Hepatocyte (in vitro differentiated cells): Measurements from ENCODE around the gene PXN. TPM values are rescaled to one million over a fixed set of nuclear protein-coding genes. Genes with fewer than 3 reads are reported as not detected.
"Not testable (repeated sequence)": the region's sequence is repeated elsewhere in the genome, so short reads cannot be mapped to it uniquely, and the experiment has no call there.

Source experiments
- DNase-seq: peaks from one replicate; pipeline ENCODE4 v3.0.0-alpha.2; 2016; ENCODE audit warnings: low spot score
- H2AFZ ChIP-seq: fragments of 200-600 bp; sonication (generic); 2 replicates; pipeline ENCODE4 v1.6.0; 2016; ENCODE audit warnings: antibody characterized with exemption, mild to moderate bottlenecking
- H3K27ac ChIP-seq: fragments of 200-600 bp; sonication (generic); 2 replicates; pipeline ENCODE4 v1.5.1; 2016; ENCODE audit warnings: mild to moderate bottlenecking
- H3K27me3 ChIP-seq: fragments of 200-600 bp; sonication (generic); 2 replicates; pipeline ENCODE4 v1.6.1; 2016
- H3K36me3 ChIP-seq: fragments of 200-600 bp; sonication (generic); replicated peaks from 2 replicates; pipeline ENCODE4 v1.5.1; 2016; ENCODE audit warnings: low read depth; ENCODE audit not compliant: insufficient read depth
- H3K4me1 ChIP-seq: fragments of 200-600 bp; sonication (generic); 2 replicates; pipeline ENCODE4 v1.5.1; 2016; ENCODE audit warnings: mild to moderate bottlenecking, moderate library complexity; ENCODE audit not compliant: insufficient read depth
- H3K4me2 ChIP-seq: fragments of 200-600 bp; sonication (generic); 2 replicates; pipeline ENCODE4 v1.6.0; 2016
- H3K4me3 ChIP-seq: fragments of 200-600 bp; sonication (generic); 2 replicates; pipeline ENCODE4 v1.5.1; 2016; ENCODE audit warnings: mild to moderate bottlenecking
- H3K79me2 ChIP-seq: fragments of 200-600 bp; sonication (generic); 2 replicates; pipeline ENCODE4 v1.6.0; 2017; ENCODE audit warnings: mild to moderate bottlenecking
- H3K9me2 ChIP-seq: fragments of 200-600 bp; sonication (generic); replicated peaks from 2 replicates; pipeline ENCODE4 v1.6.0; 2017; ENCODE audit warnings: mild to moderate bottlenecking; ENCODE audit not compliant: insufficient read depth
- H3K9me3 ChIP-seq: fragments of 200-600 bp; sonication (generic); 2 replicates; pipeline ENCODE4 v1.5.1; 2016; ENCODE audit warnings: low read depth, mild to moderate bottlenecking
- H4K20me1 ChIP-seq: fragments of 200-600 bp; sonication (generic); 2 replicates; pipeline ENCODE4 v1.6.0; 2016; ENCODE audit warnings: mild to moderate bottlenecking; ENCODE audit not compliant: insufficient read depth, poor library complexity, severe bottlenecking
- EZH2 ChIP-seq: fragments of 200-600 bp; sonication (generic); IDR thresholded peaks from 2 replicates; pipeline ENCODE4 v1.6.1; 2016; ENCODE audit warnings: antibody characterized with exemption, mild to moderate bottlenecking, borderline replicate concordance
- EZH2phosphoT487 ChIP-seq: fragments of 200-600 bp; sonication (generic); IDR thresholded peaks from one replicate; pipeline ENCODE4 v1.6.1; 2018; ENCODE audit warnings: antibody characterized with exemption, mild to moderate bottlenecking, low read depth, moderate library complexity; ENCODE audit not compliant: unreplicated experiment, severe bottlenecking
- WGBS: methylation state at CpG from one replicate; pipeline ENCODE4 v1.1.6; 2016; ENCODE audit warnings: low lambda C conversion rate; ENCODE audit errors: missing lambda C conversion rate; 5-methylcytosine and 5-hydroxymethylcytosine counted together
- polyA plus RNA-seq: library from polyadenylated mRNA; unstranded; fragments of >200 nt; fragmentation: Nextera tagmentation; extraction: Ambion mirVana; gene quantifications from 2 replicates; pipeline ENCODE4 v1.2.1, GENCODE V29; 2016
- total RNA-seq: library from RNA; depleted of rRNA; stranded (reverse); fragments of >200 nt; gene quantifications from 2 replicates; pipeline ENCODE4 v1.2.3, GENCODE V29; 2014
- TF ChIP-seq, protein P1 (sequence below): fragments of 200-600 bp; sonication (generic); IDR thresholded peaks from 2 replicates; pipeline ENCODE4 v1.5.1; 2016; ENCODE audit warnings: antibody characterized with exemption, mild to moderate bottlenecking; ENCODE audit not compliant: poor library complexity

Gene PXN
- total and polyA plus RNA-seq, 2 experiments from 2014 or later = 26.7 to 61.7 TPM

DNA sequence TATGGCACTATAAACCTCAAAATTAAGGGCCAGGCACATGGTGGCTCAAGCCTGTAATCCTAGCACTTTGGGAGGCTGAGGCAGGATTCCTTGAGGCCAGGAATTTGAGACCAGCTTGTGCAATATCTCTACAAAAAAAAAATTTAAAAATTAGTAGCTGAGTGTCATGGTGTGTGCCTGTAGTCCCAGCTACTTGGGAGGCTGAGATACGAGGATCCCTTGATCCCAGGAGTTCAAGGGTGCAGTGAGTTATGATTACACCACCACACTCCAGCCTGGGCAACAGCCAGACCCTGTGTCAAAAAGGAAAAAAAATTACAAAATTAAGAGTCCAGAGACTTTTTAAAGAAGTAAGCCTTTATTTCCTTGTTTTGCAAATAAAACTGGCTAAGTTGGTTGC lies 69.2 kb downstream of the PXN start:
- TF ChIP-seq EZH2 (no peak), EZH2phosphoT487 (no peak)
- TF ChIP-seq, protein P1, sequence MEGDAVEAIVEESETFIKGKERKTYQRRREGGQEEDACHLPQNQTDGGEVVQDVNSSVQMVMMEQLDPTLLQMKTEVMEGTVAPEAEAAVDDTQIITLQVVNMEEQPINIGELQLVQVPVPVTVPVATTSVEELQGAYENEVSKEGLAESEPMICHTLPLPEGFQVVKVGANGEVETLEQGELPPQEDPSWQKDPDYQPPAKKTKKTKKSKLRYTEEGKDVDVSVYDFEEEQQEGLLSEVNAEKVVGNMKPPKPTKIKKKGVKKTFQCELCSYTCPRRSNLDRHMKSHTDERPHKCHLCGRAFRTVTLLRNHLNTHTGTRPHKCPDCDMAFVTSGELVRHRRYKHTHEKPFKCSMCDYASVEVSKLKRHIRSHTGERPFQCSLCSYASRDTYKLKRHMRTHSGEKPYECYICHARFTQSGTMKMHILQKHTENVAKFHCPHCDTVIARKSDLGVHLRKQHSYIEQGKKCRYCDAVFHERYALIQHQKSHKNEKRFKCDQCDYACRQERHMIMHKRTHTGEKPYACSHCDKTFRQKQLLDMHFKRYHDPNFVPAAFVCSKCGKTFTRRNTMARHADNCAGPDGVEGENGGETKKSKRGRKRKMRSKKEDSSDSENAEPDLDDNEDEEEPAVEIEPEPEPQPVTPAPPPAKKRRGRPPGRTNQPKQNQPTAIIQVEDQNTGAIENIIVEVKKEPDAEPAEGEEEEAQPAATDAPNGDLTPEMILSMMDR = no peak
- no peaks in the 10 kb centered on the region for H3K9me3 ChIP-seq
- H3K4me3 ChIP-seq = no peak overlapping the region
- peaks cover 72% of the 10 kb centered on the region for H3K79me2 ChIP-seq
- peaks cover 41% of the 10 kb centered on the region for H4K20me1 ChIP-seq
- H3K9me2 ChIP-seq = no peaks in the 10 kb centered on the region
- H3K36me3 ChIP-seq = peaks cover 2% of the 10 kb centered on the region
- H3K4me1 ChIP-seq = peaks cover 32% of the 10 kb centered on the region
- 82% methylated on average over 1 of the region's 1 CpG for WGBS
- no peaks in the 10 kb centered on the region for H3K27me3 ChIP-seq
- no peak for DNase-seq
- H2AFZ ChIP-seq = no peak overlapping the region
- H3K4me2 ChIP-seq = peak overlapping the region; percentile 79
- peak overlapping the region; percentile 94 for H3K27ac ChIP-seq

DNA sequence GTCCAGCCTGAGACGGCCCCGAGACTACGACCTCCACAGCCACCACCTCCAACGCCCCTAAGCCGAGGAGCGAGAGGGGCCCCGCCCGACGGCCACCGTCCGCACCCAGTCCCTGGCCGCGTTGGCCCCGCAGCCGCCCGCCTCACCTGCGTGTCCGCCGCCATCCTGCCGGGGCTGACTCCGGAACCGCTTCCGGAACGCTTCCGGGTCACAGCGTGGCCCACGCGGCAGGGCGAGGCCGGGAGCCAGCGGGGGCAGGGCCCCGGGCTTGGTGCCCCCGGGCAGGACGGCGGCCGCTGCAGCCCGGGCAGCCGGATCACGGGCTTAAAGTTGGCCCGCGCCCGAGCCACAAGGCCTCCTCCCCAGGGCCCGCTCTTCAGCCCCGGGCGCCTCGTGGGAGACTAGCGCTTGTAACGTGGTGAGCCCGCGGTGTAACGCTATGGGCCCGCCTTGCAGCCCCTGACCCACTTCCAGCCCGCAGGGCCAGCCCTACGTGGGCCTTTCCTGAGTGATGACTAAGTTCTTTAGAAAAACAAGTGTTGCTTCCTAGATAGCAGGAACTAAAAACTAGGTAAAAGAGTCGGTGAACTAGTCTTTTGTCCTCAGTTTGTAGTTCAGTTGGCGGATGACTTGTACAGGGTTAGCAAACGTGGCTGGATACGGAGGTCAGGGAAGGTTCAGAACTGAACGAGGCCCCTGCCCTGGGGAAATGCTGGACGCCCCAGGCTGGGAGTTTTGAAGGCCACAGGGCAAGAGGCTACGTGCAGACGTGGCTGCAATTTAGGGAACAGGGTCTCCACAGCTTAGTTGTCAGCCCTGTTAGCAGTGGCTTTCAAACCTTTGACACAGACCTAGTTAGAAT lies 70.8 kb downstream of the PXN start, which contains the start of gene GCN1:
TSS of gene GCN1 (minus strand) at position 182 of the 862 bp plus-strand sequence. CDS start at position 164, 18 bp downstream.
- WGBS = 3% methylated on average over 58 of the region's 62 CpGs
- Histone ChIP-seq H3K4me2 (peak within 1 kb of the TSS; percentile 79), H4K20me1 (peaks cover 36% of the 10 kb centered on the region), H3K79me2 (peaks cover 77% of the 10 kb centered on the region), H3K9me3 (no peaks in the 10 kb centered on the region), H2AFZ (peak within 1 kb of the TSS; percentile 27), H3K27me3 (no peaks in the 10 kb centered on the region), H3K4me1 (peaks cover 28% of the 10 kb centered on the region), H3K27ac (peak within 1 kb of the TSS; percentile 94), H3K9me2 (no peaks in the 10 kb centered on the region), H3K36me3 (peaks cover 2% of the 10 kb centered on the region), H3K4me3 (peak within 1 kb of the TSS; percentile 56)
- TF ChIP-seq, protein P1 = no peak
- TF ChIP-seq EZH2 (no peak), EZH2phosphoT487 (no peak)
- DNase-seq = peak; percentile 90

GRCh38 chr12:120194226-120194533 lies 71.3 kb downstream of the PXN start:
- Histone ChIP-seq H3K9me3 (no peaks in the 10 kb centered on the region), H3K36me3 (no peaks in the 10 kb centered on the region), H3K27ac (peak overlapping the region; percentile 94), H3K4me3 (peak overlapping the region; percentile 56), H3K79me2 (peaks cover 75% of the 10 kb centered on the region), H3K4me1 (peaks cover 22% of the 10 kb centered on the region), H3K27me3 (no peaks in the 10 kb centered on the region), H3K4me2 (peak overlapping the region; percentile 79), H4K20me1 (peaks cover 32% of the 10 kb centered on the region), H2AFZ (peak overlapping the region; percentile 27), H3K9me2 (no peaks in the 10 kb centered on the region)
- WGBS = under 1% methylated on average over 18 of the region's 18 CpGs
- DNase-seq = no peak
- no peak for TF ChIP-seq EZH2phosphoT487
- TF ChIP-seq, protein P1 = no peak
- no peak for TF ChIP-seq EZH2

DNA sequence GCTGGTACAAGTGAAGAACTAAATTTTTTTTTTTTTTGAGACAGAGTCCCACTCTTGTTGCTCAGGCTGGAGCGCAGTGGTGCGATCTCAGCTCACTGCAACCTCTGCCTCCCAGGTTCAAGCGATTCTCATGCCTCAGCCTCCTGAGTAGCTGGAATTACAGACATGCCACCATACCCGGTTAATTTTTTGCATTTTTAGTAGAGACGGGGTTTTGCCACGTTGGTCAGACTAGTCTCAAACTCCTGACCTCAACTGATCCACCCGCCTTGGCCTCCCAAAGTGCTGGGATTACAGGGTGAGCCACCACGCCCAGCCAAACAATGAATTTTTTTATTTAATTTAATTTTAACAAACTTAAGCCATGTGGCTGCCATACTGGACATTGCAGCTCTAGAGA lies 72.2 kb downstream of the PXN start:
- 84% methylated on average over 8 of the region's 8 CpGs for WGBS
- Histone ChIP-seq H4K20me1 (peaks cover 23% of the 10 kb centered on the region), H3K79me2 (peaks cover 72% of the 10 kb centered on the region), H3K4me1 (peaks cover 20% of the 10 kb centered on the region), H3K4me2 (peak overlapping the region; percentile 79), H3K4me3 (peak overlapping the region; percentile 56)
- H3K36me3 ChIP-seq, H2AFZ ChIP-seq, H3K27me3 ChIP-seq, DNase-seq, H3K27ac ChIP-seq, H3K9me2 ChIP-seq, H3K9me3 ChIP-seq: not testable (repeated sequence)
